ENCODE measurements around the gene TMOD1.
"Not testable (repeated sequence)": the region's sequence is repeated elsewhere in the genome, so short reads cannot be mapped to it uniquely, and the experiment has no call there.

TMOD1 gene

GRCh38 chr9:97617939-97618416, 116.5 kb downstream of the TMOD1 start:
- H3K9me3 ChIP-seq (ENCODE audit: low read length) = no peaks in the 10 kb centered on the region
- no peak overlapping the region for H3K27ac ChIP-seq (ENCODE audit: low read depth, low read length)
- no peak overlapping the region for H3K9ac ChIP-seq (ENCODE audit: low read length)
- H3K27me3 ChIP-seq (ENCODE audit: control insufficient read depth in 1 of 2, insufficient read depth in 2 of 2, low read length in 2 of 2) = no peaks in the 10 kb centered on the region
- H3K4me1 ChIP-seq (ENCODE audit: insufficient read depth, low read length) = peaks cover 11% of the 10 kb centered on the region
- H3K4me3 ChIP-seq (ENCODE audit: low read depth in 1 of 2, low read length in 2 of 2) = no peak overlapping the region
- H3K36me3 ChIP-seq (ENCODE audit: insufficient read depth, low read length) = peaks cover 17% of the 10 kb centered on the region

GRCh38 chr9:97620063-97620462, 118.6 kb downstream of the TMOD1 start:
- not testable (repeated sequence) for H3K4me3 ChIP-seq (ENCODE audit: low read depth in 1 of 2, low read length in 2 of 2); H3K4me1 ChIP-seq (ENCODE audit: insufficient read depth, low read length); H3K27ac ChIP-seq (ENCODE audit: low read depth, low read length); H3K27me3 ChIP-seq (ENCODE audit: control insufficient read depth in 1 of 2, insufficient read depth in 2 of 2, low read length in 2 of 2); H3K9me3 ChIP-seq (ENCODE audit: low read length); H3K9ac ChIP-seq (ENCODE audit: low read length)
- peaks cover 28% of the 10 kb centered on the region for H3K36me3 ChIP-seq (ENCODE audit: insufficient read depth, low read length)

GRCh38 chr9:97622483-97622882, 121.0 kb downstream of the TMOD1 start:
- peaks cover 23% of the 10 kb centered on the region for H3K36me3 ChIP-seq (ENCODE audit: insufficient read depth, low read length)
- H3K27me3 ChIP-seq (ENCODE audit: control insufficient read depth in 1 of 2, insufficient read depth in 2 of 2, low read length in 2 of 2); H3K9me3 ChIP-seq (ENCODE audit: low read length); H3K27ac ChIP-seq (ENCODE audit: low read depth, low read length); H3K4me1 ChIP-seq (ENCODE audit: insufficient read depth, low read length); H3K4me3 ChIP-seq (ENCODE audit: low read depth in 1 of 2, low read length in 2 of 2); H3K9ac ChIP-seq (ENCODE audit: low read length): not testable (repeated sequence)

- Histone ChIP-seq H3K4me3 (ENCODE audit: low read depth in 1 of 2, low read length in 2 of 2) (no peak overlapping the region), H3K27me3 (ENCODE audit: control insufficient read depth in 1 of 2, insufficient read depth in 2 of 2, low read length in 2 of 2) (no peaks in the 10 kb centered on the region), H3K27ac (ENCODE audit: low read depth, low read length) (no peak overlapping the region), H3K36me3 (ENCODE audit: insufficient read depth, low read length) (peaks cover 21% of the 10 kb centered on the region), H3K4me1 (ENCODE audit: insufficient read depth, low read length) (peaks cover 18% of the 10 kb centered on the region), H3K9ac (ENCODE audit: low read length) (no peak overlapping the region), H3K9me3 (ENCODE audit: low read length) (no peaks in the 10 kb centered on the region)
These were observed 122.5 kb downstream of the TMOD1 start for GRCh38 chr9:97623946-97624345.

- H3K9ac ChIP-seq (ENCODE audit: low read length) = no peak overlapping the region
- H3K9me3 ChIP-seq (ENCODE audit: low read length) = no peaks in the 10 kb centered on the region
- H3K36me3 ChIP-seq (ENCODE audit: insufficient read depth, low read length) = peaks cover 21% of the 10 kb centered on the region
- H3K4me3 ChIP-seq (ENCODE audit: low read depth in 1 of 2, low read length in 2 of 2) = no peak overlapping the region
- H3K27me3 ChIP-seq (ENCODE audit: control insufficient read depth in 1 of 2, insufficient read depth in 2 of 2, low read length in 2 of 2) = no peaks in the 10 kb centered on the region
- H3K4me1 ChIP-seq (ENCODE audit: insufficient read depth, low read length) = peaks cover 25% of the 10 kb centered on the region
- no peak overlapping the region for H3K27ac ChIP-seq (ENCODE audit: low read depth, low read length)
These were observed 124.2 kb downstream of the TMOD1 start for GRCh38 chr9:97625620-97626019.

- no peaks in the 10 kb centered on the region for H3K9me3 ChIP-seq (ENCODE audit: low read length)
- H3K27ac ChIP-seq (ENCODE audit: low read depth, low read length) = no peak overlapping the region
- peaks cover 21% of the 10 kb centered on the region for H3K36me3 ChIP-seq (ENCODE audit: insufficient read depth, low read length)
These were observed 126.2 kb downstream of the TMOD1 start for GRCh38 chr9:97627624-97628023.

GRCh38 chr9:97628668-97629067, 127.2 kb downstream of the TMOD1 start:
- Histone ChIP-seq H3K9ac (ENCODE audit: low read length) (no peak overlapping the region), H3K4me3 (ENCODE audit: low read depth in 1 of 2, low read length in 2 of 2) (no peak overlapping the region), H3K4me1 (ENCODE audit: insufficient read depth, low read length) (peaks cover 37% of the 10 kb centered on the region), H3K9me3 (ENCODE audit: low read length) (no peaks in the 10 kb centered on the region), H3K27me3 (ENCODE audit: control insufficient read depth in 1 of 2, insufficient read depth in 2 of 2, low read length in 2 of 2) (no peaks in the 10 kb centered on the region), H3K36me3 (ENCODE audit: insufficient read depth, low read length) (peaks cover 21% of the 10 kb centered on the region), H3K27ac (ENCODE audit: low read depth, low read length) (no peak overlapping the region)

More at GRCh38 chr9:97627624-97628023, 126.2 kb downstream of the TMOD1 start:
- Histone ChIP-seq H3K27me3 (ENCODE audit: control insufficient read depth in 1 of 2, insufficient read depth in 2 of 2, low read length in 2 of 2) (no peaks in the 10 kb centered on the region), H3K4me1 (ENCODE audit: insufficient read depth, low read length) (peaks cover 37% of the 10 kb centered on the region), H3K4me3 (ENCODE audit: low read depth in 1 of 2, low read length in 2 of 2) (peak overlapping the region in 1 of 2 donors; percentile 1), H3K9ac (ENCODE audit: low read length) (no peak overlapping the region)

GRCh38 chr9:97629156-97629555, 127.7 kb downstream of the TMOD1 start:
- H3K27me3 ChIP-seq (ENCODE audit: control insufficient read depth in 1 of 2, insufficient read depth in 2 of 2, low read length in 2 of 2) = no peaks in the 10 kb centered on the region
- H3K9ac ChIP-seq (ENCODE audit: low read length) = no peak overlapping the region
- H3K4me3 ChIP-seq (ENCODE audit: low read depth in 1 of 2, low read length in 2 of 2) = no peak overlapping the region
- H3K27ac ChIP-seq (ENCODE audit: low read depth, low read length) = no peak overlapping the region
- no peaks in the 10 kb centered on the region for H3K9me3 ChIP-seq (ENCODE audit: low read length)
- peaks cover 38% of the 10 kb centered on the region for H3K4me1 ChIP-seq (ENCODE audit: insufficient read depth, low read length)
- H3K36me3 ChIP-seq (ENCODE audit: insufficient read depth, low read length) = peaks cover 17% of the 10 kb centered on the region

- H3K27me3 ChIP-seq (ENCODE audit: control insufficient read depth in 1 of 2, insufficient read depth in 2 of 2, low read length in 2 of 2) = no peaks in the 10 kb centered on the region
- H3K27ac ChIP-seq (ENCODE audit: low read depth, low read length) = no peak overlapping the region
- no peak overlapping the region for H3K4me3 ChIP-seq (ENCODE audit: low read depth in 1 of 2, low read length in 2 of 2)
- H3K36me3 ChIP-seq (ENCODE audit: insufficient read depth, low read length) = peaks cover 5% of the 10 kb centered on the region
- no peak overlapping the region for H3K9ac ChIP-seq (ENCODE audit: low read length)
- peaks cover 53% of the 10 kb centered on the region for H3K4me1 ChIP-seq (ENCODE audit: insufficient read depth, low read length)
- H3K9me3 ChIP-seq (ENCODE audit: low read length) = no peaks in the 10 kb centered on the region
These were observed 129.1 kb downstream of the TMOD1 start for GRCh38 chr9:97630591-97630990.

- Histone ChIP-seq H3K4me3 (ENCODE audit: low read depth in 1 of 2, low read length in 2 of 2) (peak overlapping the region; percentile 72 to 87), H3K4me1 (ENCODE audit: insufficient read depth, low read length) (peaks cover 58% of the 10 kb centered on the region), H3K9ac (ENCODE audit: low read length) (peak overlapping the region; percentile 95), H3K36me3 (ENCODE audit: insufficient read depth, low read length) (no peaks in the 10 kb centered on the region), H3K27ac (ENCODE audit: low read depth, low read length) (peak overlapping the region; percentile 99), H3K27me3 (ENCODE audit: control insufficient read depth in 1 of 2, insufficient read depth in 2 of 2, low read length in 2 of 2) (no peaks in the 10 kb centered on the region), H3K9me3 (ENCODE audit: low read length) (no peaks in the 10 kb centered on the region)
These were observed 130.9 kb downstream of the TMOD1 start for GRCh38 chr9:97632248-97632984.

GRCh38 chr9:97632985-97633858, 131.8 kb downstream of the TMOD1 start, which contains the start of the genes NCBP1 and TSTD2:
Gene NCBP1 (plus strand): TSS chr9:97633821. CDS start chr9:97633882, 61 bp downstream.
Gene TSTD2 (minus strand): TSS chr9:97633368. CDS start chr9:97627562, 5,806 bp downstream.
- Histone ChIP-seq H3K36me3 (ENCODE audit: insufficient read depth, low read length) (no peaks in the 10 kb centered on the region), H3K27me3 (ENCODE audit: control insufficient read depth in 1 of 2, insufficient read depth in 2 of 2, low read length in 2 of 2) (no peaks in the 10 kb centered on the region), H3K4me3 (ENCODE audit: low read depth in 1 of 2, low read length in 2 of 2) (peak within 1 kb of the TSS; percentile 72 to 87), H3K27ac (ENCODE audit: low read depth, low read length) (peak within 1 kb of the TSS; percentile 99), H3K4me1 (ENCODE audit: insufficient read depth, low read length) (peaks cover 55% of the 10 kb centered on the region), H3K9me3 (ENCODE audit: low read length) (no peaks in the 10 kb centered on the region), H3K9ac (ENCODE audit: low read length) (peak within 1 kb of the TSS; percentile 95)

Data from muscle layer of colon (tissue), 2 donors.